ENCODE data around the gene IQSEC1.

- TF ChIP-seq CTCF (IDR thresholded peaks at IDR 0.05; ENCODE audit: insufficient read depth, low read length, poor library complexity, severe bottlenecking) (no peak), EZH2phosphoT487 (conservative IDR thresholded peaks at IDR 0.05; ENCODE audit: low read length) (no peak)
These were observed 8.6 kb upstream of the IQSEC1 start for GRCh38 chr3:13081603-13082360.
